Germinal center (tissue), 1 donor: ENCODE results near the gene MESD.

Experiments
- DNase-seq: peaks from one replicate; pipeline ENCODE4 v3.0.0; 2012; ENCODE audit warnings: mixed read lengths, low spot score

The MESD gene

GRCh38 chr15:81014446-81015093 lies 25.0 kb upstream of the MESD start:
- no peak for DNase-seq

DNA sequence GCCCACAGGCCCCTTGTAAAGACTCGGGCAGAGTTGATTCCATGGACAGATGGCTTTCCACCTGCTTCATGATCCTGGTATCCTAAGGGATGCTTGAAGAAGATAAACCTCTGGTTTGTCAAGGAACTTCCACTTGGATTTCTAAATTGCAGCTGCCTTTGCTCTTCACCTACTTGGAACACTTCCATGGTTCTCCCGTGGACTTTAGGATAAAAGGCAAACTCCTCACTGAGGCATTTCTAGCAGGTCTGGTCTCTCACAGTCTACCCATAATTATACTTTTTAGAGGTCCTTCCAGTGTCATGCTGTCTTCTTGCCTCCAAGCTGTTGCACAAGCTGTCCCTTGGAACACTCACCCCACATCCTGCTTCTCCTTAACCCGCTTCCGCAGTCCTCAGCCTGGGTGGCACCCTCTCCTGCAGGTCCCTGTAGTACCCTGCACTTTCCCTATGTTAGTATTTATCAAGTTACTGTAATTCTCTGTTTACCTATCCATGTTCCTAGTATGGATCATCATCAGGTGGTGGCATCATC lies 23.8 kb upstream of the MESD start:
- DNase-seq = no peak

GRCh38 chr15:81012588-81012987 lies 23.0 kb upstream of the MESD start:
- DNase-seq = no peak

- DNase-seq = no peak
These were observed 22.0 kb upstream of the MESD start for GRCh38 chr15:81011593-81011992.

- DNase-seq = no peak
These were observed 20.5 kb upstream of the MESD start for GRCh38 chr15:81010086-81010485.

- DNase-seq = no peak
These were observed 18.7 kb upstream of the MESD start for GRCh38 chr15:81008312-81008711.

GRCh38 chr15:81007428-81008064 lies 17.9 kb upstream of the MESD start:
- no peak for DNase-seq

- DNase-seq = no peak
These were observed 16.5 kb upstream of the MESD start for GRCh38 chr15:81006124-81006523.

GRCh38 chr15:81003097-81003350 lies 13.4 kb upstream of the MESD start:
- DNase-seq = no peak

DNA sequence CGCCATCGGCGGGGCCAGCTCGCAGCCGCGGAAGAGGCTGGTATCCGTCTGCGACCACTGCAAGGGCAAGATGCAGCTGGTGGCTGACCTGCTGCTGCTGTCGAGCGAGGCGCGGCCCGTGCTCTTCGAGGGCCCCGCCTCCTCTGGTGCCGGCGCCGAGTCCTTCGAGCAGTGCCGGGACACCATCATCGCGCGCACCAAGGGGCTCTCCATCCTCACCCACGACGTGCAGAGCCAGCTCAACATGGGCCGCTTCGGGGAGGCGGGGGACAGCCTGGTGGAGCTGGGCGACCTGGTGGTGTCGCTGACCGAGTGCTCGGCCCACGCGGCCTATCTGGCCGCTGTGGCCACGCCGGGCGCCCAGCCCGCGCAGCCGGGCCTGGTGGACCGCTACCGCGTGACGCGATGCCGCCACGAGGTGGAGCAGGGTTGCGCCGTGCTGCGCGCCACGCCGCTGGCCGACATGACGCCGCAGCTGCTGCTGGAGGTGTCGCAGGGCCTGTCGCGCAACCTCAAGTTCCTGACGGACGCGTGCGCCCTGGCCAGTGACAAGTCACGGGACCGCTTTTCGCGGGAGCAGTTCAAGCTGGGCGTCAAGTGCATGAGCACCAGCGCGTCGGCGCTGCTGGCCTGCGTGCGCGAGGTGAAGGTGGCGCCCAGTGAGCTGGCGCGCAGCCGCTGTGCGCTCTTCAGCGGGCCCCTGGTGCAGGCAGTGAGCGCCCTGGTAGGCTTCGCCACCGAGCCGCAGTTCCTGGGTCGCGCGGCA lies 12.9 kb upstream of the MESD start:
- DNase-seq = no peak

GRCh38 chr15:81002009-81002330 lies 12.4 kb upstream of the MESD start:
- DNase-seq = peak; percentile 62

- DNase-seq = peak; percentile 54
These were observed 11.8 kb upstream of the MESD start for GRCh38 chr15:81001152-81002008.

- peak; percentile 82 for DNase-seq
These were observed 11.1 kb upstream of the MESD start, which contains the start of gene TLNRD1 for GRCh38 chr15:81000624-81001151. Gene TLNRD1 (plus strand): TSS chr15:81000923. CDS start chr15:81002272, 1,349 bp downstream.

DNA sequence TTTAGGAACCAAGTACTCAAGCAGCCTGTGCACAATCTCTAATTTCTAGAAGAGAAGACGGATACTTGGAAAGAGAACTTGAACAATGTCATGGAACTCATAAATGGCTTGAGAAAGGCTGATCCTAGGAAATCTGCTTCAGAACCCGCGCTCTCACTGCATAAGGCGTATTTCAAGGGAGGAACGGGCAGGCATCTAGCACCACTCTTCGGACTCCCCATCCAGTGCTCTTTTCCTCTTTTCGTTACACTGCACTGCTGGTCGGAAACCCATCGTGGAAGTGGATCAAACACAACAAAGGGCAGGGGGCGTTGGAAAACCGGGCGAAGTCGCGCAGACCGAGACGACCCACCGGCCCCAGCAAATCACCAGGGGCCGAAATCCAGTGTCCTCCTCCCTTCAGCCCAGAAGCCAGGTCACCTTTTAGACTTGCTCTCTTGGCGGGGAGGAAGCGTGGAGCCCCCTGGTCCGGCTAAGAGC lies 10.6 kb upstream of the MESD start:
- DNase-seq = no peak

DNA sequence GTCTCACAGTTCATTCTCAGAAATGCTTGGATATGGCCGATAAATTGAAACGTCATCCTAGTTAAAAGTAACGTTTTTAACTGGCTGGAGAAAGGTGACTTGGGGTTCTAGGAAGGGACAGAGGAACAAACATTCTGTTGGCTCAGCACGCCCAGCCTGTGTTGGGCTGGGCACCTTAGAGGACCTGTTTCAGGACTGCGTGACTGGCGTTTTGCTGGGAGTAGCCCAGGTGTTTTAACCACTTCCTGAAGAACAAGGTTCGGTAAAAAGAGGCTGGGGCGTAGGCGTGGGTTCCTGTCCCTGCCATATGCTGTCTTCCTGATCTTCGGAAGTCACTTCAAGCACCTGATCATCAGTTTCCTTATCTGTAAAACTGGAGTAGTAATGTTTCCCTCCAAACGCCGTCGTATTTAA lies 10.0 kb upstream of the MESD start:
- DNase-seq = peak; percentile 21

- DNase-seq = peak; percentile 41
These were observed 8.6 kb upstream of the MESD start for GRCh38 chr15:80998251-80998650.

GRCh38 chr15:80997692-80998091 lies 8.1 kb upstream of the MESD start:
- DNase-seq = no peak

- DNase-seq = no peak
These were observed 6.6 kb upstream of the MESD start for GRCh38 chr15:80996247-80996646.

DNA sequence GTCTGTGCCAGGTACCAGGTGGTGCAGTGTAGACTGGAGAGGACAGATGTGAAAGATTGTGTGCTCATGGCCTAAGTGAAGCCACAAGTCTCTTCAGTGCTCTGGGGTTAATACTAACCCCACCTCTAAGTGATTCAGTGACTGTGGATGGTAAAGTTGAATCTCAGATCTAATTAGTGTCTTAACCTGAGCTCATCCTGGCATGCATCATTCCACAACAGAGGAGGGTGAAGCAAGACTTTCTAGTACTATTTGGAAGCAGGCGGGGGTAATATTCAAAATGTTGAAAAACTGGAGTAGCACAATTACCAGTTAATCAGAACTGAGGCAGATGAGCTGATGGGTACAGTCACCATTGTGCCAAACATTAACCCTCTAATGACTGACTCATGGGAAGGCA lies 2.8 kb upstream of the MESD start:
- no peak for DNase-seq

GRCh38 chr15:80992006-80992405 lies 2.4 kb upstream of the MESD start:
- no peak for DNase-seq

DNA sequence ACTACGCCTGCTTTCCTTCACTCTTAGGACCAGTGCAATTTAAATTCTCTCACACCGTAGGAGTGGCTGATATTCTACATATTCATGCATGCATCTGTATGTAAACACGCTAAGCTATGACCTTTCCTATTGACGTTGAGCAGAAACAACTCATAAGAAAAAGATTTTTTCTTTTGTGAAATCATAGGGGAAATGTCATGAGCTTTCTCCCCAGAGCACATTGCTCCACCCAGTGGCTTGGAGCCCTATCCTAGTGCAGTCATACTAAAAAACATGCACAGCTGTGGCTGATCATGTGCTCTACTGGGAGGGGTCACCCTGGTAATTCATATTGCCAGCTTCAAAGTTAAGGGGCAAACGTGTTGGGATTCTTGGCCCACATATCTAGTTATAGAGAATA lies 1.8 kb upstream of the MESD start:
- DNase-seq = no peak

- DNase-seq = no peak
These were observed 1.3 kb upstream of the MESD start for GRCh38 chr15:80990955-80991354.
